Stimulated activated CD4-positive, alpha-beta T cell treated with anti-CD3 and anti-CD28 coated beads, Interleukin-4, amount 100 ng/mL, for 48 hours (primary cell): ENCODE measurements around the gene FADS2.
A peak's percentile ranks its signal among the peaks of the same experiment; 100 is the strongest.

ENCODE experiments used
- DNase-seq, 2 donors: peaks; one replicate each; pipeline ENCODE4 v3.0.0-alpha.2; 2020; ENCODE audit warnings: low read depth in 2 of 2

Gene FADS2

GRCh38 chr11:61886643-61887042 is 58.5 kb downstream of the FADS2 start:
- DNase-seq: no peak

GRCh38 chr11:61887839-61888494 is 59.9 kb downstream of the FADS2 start:
- no peak for DNase-seq

- no peak for DNase-seq
These were observed 60.5 kb downstream of the FADS2 start for GRCh38 chr11:61888590-61888989.

GRCh38 chr11:61889831-61890230 is 61.7 kb downstream of the FADS2 start:
- no peak for DNase-seq

GRCh38 chr11:61890529-61891330 is 62.6 kb downstream of the FADS2 start:
- peak in 1 of 2 donors; percentile 21 for DNase-seq

- peak in 1 of 2 donors; percentile 50 for DNase-seq
These were observed 63.4 kb downstream of the FADS2 start, which contains the start of gene FADS3 for GRCh38 chr11:61891331-61892084. Gene FADS3, minus strand, starts transcription at chr11:61891545. Its CDS starts 164 bp downstream, at chr11:61891381.

- no peak for DNase-seq
These were observed 63.9 kb downstream of the FADS2 start for GRCh38 chr11:61892085-61892370.

- DNase-seq: no peak
These were observed 65.9 kb downstream of the FADS2 start for GRCh38 chr11:61893981-61894380.

GRCh38 chr11:61895046-61895717 is 67.1 kb downstream of the FADS2 start:
- no peak for DNase-seq

- DNase-seq: no peak
These were observed 67.6 kb downstream of the FADS2 start for GRCh38 chr11:61895718-61896059.

GRCh38 chr11:61896665-61897386 is 68.7 kb downstream of the FADS2 start:
- DNase-seq: no peak

- DNase-seq: peak; percentile 70 to 81
These were observed 69.5 kb downstream of the FADS2 start for GRCh38 chr11:61897387-61898246.

GRCh38 chr11:61898247-61898582 is 70.1 kb downstream of the FADS2 start:
- DNase-seq: no peak

- DNase-seq: peak; percentile 82 to 97
These were observed 71.2 kb downstream of the FADS2 start for GRCh38 chr11:61899146-61899841.

- DNase-seq: no peak
These were observed 72.2 kb downstream of the FADS2 start for GRCh38 chr11:61900251-61900650.

GRCh38 chr11:61901397-61901796 is 73.3 kb downstream of the FADS2 start:
- DNase-seq: no peak

GRCh38 chr11:61902313-61902712 is 74.2 kb downstream of the FADS2 start:
- no peak for DNase-seq

GRCh38 chr11:61903845-61904244 is 75.7 kb downstream of the FADS2 start:
- no peak for DNase-seq

GRCh38 chr11:61904539-61905048 is 76.5 kb downstream of the FADS2 start:
- no peak for DNase-seq
